ENCODE data around the gene AQP5.

The AQP5 gene

GRCh38 chr12:49964849-49965624, 3.4 kb downstream of the AQP5 start:
- no peak for DNase-seq (ENCODE audit: low spot score)

GRCh38 chr12:49965836-49966235, 4.2 kb downstream of the AQP5 start:
- no peak for DNase-seq (ENCODE audit: low spot score)

GRCh38 chr12:49966511-49967041, 4.9 kb downstream of the AQP5 start:
- no peak for DNase-seq (ENCODE audit: low spot score)

- peak; percentile 94 for DNase-seq (ENCODE audit: low spot score)
Measured at GRCh38 chr12:49967042-49967776, 5.5 kb downstream of the AQP5 start.

- no peak for DNase-seq (ENCODE audit: low spot score)
Measured at GRCh38 chr12:49967777-49968250, 6.1 kb downstream of the AQP5 start.

DNA sequence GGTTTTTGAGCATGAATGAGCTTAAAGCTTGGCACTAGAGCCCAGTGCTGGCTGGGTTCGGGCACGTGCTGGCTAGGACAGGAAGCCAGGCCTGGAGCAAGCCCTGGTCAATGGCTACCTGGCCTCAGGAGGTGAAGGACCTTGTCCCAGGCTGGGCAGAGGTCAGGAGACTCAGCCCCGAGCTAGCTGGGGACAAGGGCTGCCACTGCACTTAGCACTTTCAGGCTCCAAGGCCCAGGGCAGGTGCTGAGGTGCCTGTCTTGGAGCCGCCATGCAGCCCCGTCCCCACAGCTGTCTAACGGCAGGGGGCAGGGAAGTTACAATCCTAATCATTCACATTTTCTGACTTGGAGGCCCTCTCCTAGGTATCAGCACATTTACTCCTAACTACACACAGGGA, 6.8 kb downstream of the AQP5 start:
- no peak for DNase-seq (ENCODE audit: low spot score)

GRCh38 chr12:49969027-49969426, 7.4 kb downstream of the AQP5 start:
- DNase-seq (ENCODE audit: low spot score), result no peak

- no peak for DNase-seq (ENCODE audit: low spot score)
Measured at GRCh38 chr12:49969651-49970429, 8.2 kb downstream of the AQP5 start.

DNA sequence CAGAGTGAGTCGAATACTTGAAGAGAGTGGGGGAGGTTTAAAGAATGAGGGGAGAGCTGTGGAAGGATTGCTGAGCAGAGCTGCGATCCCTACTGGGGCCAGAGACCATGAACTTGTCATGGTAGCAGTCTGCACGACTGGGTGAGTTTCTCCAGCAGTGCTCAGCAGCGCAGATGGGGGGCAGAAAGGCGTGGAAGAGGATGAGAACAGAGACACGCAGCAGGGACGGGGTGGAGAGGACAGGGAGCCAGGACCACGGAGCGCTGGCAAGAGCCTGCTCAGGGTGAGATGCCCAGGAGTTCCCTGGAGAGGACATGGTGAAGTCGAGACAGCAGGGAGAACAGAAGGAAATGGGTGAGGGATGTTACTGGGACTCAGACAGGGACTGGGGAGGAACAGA, 9.0 kb downstream of the AQP5 start:
- DNase-seq (ENCODE audit: low spot score), result no peak

DNA sequence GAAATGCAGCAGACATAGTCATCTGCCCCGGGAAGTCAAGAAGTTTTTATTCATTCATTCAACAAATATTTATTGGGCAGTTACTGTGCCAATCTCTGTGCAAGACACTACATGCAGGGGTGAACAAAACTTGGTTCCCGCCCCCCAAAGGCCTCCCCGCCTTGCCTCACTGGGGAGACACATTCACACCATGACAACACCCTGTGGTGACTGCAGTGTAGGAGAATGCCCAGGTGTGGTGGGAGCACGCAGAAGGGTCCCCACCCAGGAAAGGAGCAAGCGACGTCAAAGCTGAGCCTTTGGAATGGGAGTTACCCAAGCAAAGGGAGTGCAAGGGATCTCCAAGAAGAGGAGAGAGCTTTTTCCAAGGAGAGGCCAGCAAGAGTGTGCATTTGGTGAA, 9.5 kb downstream of the AQP5 start:
- no peak for DNase-seq (ENCODE audit: low spot score)

- DNase-seq (ENCODE audit: low spot score), result no peak
Measured at GRCh38 chr12:49972129-49972528, 10.5 kb downstream of the AQP5 start.

DNA sequence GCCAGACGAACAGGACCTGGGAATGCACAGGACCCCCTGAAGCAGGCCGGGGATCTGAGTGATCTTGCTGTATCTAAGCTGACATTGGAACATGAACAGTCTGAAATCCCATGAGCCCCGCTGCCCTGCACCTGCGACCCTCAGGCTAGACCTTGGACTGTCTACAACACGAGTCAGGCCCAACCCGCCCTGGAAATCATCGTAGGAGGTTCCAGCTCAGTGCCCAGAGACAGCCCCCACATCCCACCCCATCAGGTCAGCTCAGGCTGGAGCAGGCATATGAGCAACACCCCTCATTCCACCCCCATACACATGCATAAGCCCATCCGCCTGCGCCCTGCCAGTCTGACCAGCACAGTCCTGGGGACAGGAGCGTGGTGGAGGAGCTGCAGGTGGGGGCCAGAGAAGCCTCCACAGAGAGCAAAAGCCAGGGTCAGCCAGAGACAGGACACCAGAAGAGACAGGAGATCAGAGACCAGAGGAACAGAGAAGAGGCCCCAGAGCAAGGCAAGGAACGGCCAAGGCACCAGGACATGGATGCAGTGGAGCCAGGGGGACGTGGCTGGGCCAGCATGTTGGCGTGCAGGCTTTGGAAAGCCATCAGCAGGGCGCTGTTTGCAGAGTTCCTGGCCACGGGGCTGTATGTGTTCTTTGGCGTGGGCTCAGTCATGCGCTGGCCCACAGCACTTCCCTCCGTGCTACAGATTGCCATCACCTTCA, 11.1 kb downstream of the AQP5 start, which contains the start of gene AQP6:
AQP6 (plus strand) TSS at position 307 of the 720 bp plus-strand sequence; CDS start at position 534, 227 bp downstream.
- no peak for DNase-seq (ENCODE audit: low spot score)

DNA sequence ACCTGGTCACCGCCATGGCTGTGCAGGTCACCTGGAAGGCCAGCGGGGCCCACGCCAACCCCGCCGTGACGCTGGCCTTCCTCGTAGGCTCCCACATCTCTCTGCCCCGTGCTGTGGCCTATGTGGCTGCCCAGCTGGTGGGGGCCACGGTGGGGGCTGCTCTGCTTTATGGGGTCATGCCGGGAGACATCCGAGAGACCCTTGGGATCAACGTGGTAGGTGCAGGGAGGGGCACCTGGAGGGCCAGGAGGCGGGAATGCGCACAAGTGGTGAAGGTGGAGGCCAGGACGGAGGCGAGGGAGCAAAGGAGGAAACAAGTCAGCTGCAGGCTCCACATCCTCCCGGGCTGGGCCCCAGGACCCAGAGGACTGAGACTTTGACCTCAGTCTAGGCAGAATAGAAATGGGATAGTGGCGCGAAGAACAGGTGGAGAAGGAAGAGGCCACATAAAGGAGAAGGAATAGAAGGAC, 11.7 kb downstream of the AQP5 start:
- DNase-seq (ENCODE audit: low spot score), result no peak

DNA sequence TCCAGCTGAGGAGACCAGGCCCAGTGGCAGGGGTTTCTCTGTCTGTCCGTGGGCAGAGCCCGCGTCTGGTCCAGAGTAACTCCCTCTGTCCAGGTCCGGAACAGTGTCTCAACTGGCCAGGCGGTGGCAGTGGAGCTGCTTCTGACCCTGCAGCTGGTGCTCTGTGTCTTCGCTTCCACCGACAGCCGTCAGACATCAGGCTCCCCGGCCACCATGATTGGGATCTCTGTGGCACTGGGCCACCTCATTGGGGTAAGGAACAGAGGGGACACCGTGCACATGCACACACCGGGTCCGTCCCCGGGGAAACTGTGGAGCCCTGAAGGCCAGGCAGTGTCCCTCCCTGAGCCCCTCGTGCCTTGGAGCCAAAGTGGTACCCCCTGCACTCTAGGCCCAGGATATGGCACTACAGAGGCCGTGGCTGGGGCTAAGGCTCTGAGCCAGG, 12.6 kb downstream of the AQP5 start:
- no peak for DNase-seq (ENCODE audit: low spot score)

GRCh38 chr12:49974677-49975317, 13.1 kb downstream of the AQP5 start:
- no peak for DNase-seq (ENCODE audit: low spot score)

GRCh38 chr12:49975318-49975761, 13.7 kb downstream of the AQP5 start:
- DNase-seq (ENCODE audit: low spot score), result no peak

- no peak for DNase-seq (ENCODE audit: low spot score)
Measured at GRCh38 chr12:49976557-49976956, 14.9 kb downstream of the AQP5 start.

GRCh38 chr12:49978125-49978524, 16.5 kb downstream of the AQP5 start:
- DNase-seq (ENCODE audit: low spot score), result no peak

GRCh38 chr12:49979016-49979586, 17.4 kb downstream of the AQP5 start:
- no peak for DNase-seq (ENCODE audit: low spot score)

- no peak for DNase-seq (ENCODE audit: low spot score)
Measured at GRCh38 chr12:49979791-49980190, 18.1 kb downstream of the AQP5 start.

Measured in left forelimb (tissue), 1 donor.